ENCODE data around the gene ANO9.

GRCh38 chr11:429931-430456 is 11.8 kb downstream of the ANO9 start:
- no peak for TF ChIP-seq CTCF (IDR thresholded peaks at IDR 0.05)
- no peak for TF ChIP-seq POLR2AphosphoS5 (IDR thresholded peaks at IDR 0.05)
